ENCODE measurements around the gene CCDC9. TPM values are rescaled to one million over a fixed set of nuclear protein-coding genes. Genes with fewer than 3 reads are reported as not detected.

CCDC9 gene
- total RNA-seq, 1 experiment from 2014 or later, result 36.9 TPM

GRCh38 chr19:47210180-47210490, 46.2 kb upstream of the CCDC9 start:
- Histone ChIP-seq H3K79me1 (ENCODE audit: insufficient read depth, low read depth, low read length, poor library complexity, severe bottlenecking) (no peaks in the 10 kb centered on the region), H3K4me1 (ENCODE audit: insufficient read depth, low read length) (no peaks in the 10 kb centered on the region), H3K18ac (ENCODE audit: insufficient read length, low read depth, low read length) (no peak overlapping the region), H4K91ac (ENCODE audit: insufficient read length, low read depth, low read length) (no peak overlapping the region), H4K5ac (ENCODE audit: insufficient read length, low read depth, low read length) (no peak overlapping the region), H2AFZ (ENCODE audit: low read length) (no peak overlapping the region), H2BK120ac (ENCODE audit: low read depth, low read length, poor library complexity, severe bottlenecking) (no peak overlapping the region), H2BK5ac (ENCODE audit: insufficient read length, low read length) (no peak overlapping the region), H2BK15ac (ENCODE audit: low read depth, low read length) (no peak overlapping the region), H4K20me1 (ENCODE audit: control insufficient read depth, insufficient read depth, insufficient read length) (no peaks in the 10 kb centered on the region), H3K9ac (ENCODE audit: extremely low read depth, insufficient read length, low read length) (no peak overlapping the region), H4K8ac (replicated peaks; ENCODE audit: insufficient read length, low read depth, low read length) (no peak overlapping the region), H3K23ac (ENCODE audit: insufficient read length, low read depth, low read length) (no peak overlapping the region), H3K4me2 (ENCODE audit: insufficient read depth, insufficient read length, low read length) (no peak overlapping the region), H2BK20ac (ENCODE audit: low read depth, low read length, poor library complexity, severe bottlenecking) (no peak overlapping the region), H3K56ac (ENCODE audit: insufficient read length, low read depth, low read length) (no peak overlapping the region), H2AK5ac (ENCODE audit: insufficient read length, low read length) (no peak overlapping the region), H3K79me2 (ENCODE audit: insufficient read depth, low read length) (no peaks in the 10 kb centered on the region), H2BK12ac (ENCODE audit: insufficient read length, low read depth, low read length) (no peak overlapping the region), H3K27me3 (ENCODE audit: insufficient read depth, low read length) (no peaks in the 10 kb centered on the region), H3K4ac (ENCODE audit: low read depth, low read length) (no peak overlapping the region), H3K23me2 (ENCODE audit: insufficient read length, low read depth, low read length, poor library complexity, severe bottlenecking) (no peaks in the 10 kb centered on the region), H3K27ac (ENCODE audit: insufficient read length, low read depth, low read length) (peak overlapping the region; percentile 2), H3T11ph (ENCODE audit: low read length) (no peak overlapping the region), H3K9me3 (ENCODE audit: control insufficient read depth, low read depth, low read length) (no peaks in the 10 kb centered on the region), H3K14ac (ENCODE audit: insufficient read depth, low read length) (no peak overlapping the region)
- H3K4me3 Mint-ChIP-seq, result no peak overlapping the region
- peak overlapping the region in 2 of 3 experiments; percentile 78 to 88; a peak in 3 of 7 replicates for H3K27ac Mint-ChIP-seq
- H3K4me1 Mint-ChIP-seq, result peaks cover 21 to 27% of the 10 kb centered on the region in 2 experiments
- H3K9me3 Mint-ChIP-seq, result no peaks in the 10 kb centered on the region; a peak in 1 of 5 replicates
- H3K36me3 Mint-ChIP-seq (ENCODE audit: insufficient read depth in 1 of 3, low read depth in 3 of 3), result peaks cover 28 to 69% (median 66%) of the 10 kb centered on the region in 3 experiments; a peak in 6 of 7 replicates
- H3K27me3 Mint-ChIP-seq (ENCODE audit: low read depth), result no peaks in the 10 kb centered on the region; the same call in 1 of the 2 replicates
- no peak for TF ChIP-seq CTCF (conservative IDR thresholded peaks at IDR 0.05)
- DNase-seq, result no peak

Data from H9 (cell line).